HG03442 (cell line): ENCODE measurements around the gene SENP1.

Experiments
- ATAC-seq: cut with Tn5 transposase; IDR thresholded peaks from one replicate; pipeline ENCODE4 v1.9.1; 2021; ENCODE audit warnings: mild to moderate bottlenecking, moderate library complexity; ENCODE audit not compliant: unreplicated experiment

The SENP1 gene

DNA sequence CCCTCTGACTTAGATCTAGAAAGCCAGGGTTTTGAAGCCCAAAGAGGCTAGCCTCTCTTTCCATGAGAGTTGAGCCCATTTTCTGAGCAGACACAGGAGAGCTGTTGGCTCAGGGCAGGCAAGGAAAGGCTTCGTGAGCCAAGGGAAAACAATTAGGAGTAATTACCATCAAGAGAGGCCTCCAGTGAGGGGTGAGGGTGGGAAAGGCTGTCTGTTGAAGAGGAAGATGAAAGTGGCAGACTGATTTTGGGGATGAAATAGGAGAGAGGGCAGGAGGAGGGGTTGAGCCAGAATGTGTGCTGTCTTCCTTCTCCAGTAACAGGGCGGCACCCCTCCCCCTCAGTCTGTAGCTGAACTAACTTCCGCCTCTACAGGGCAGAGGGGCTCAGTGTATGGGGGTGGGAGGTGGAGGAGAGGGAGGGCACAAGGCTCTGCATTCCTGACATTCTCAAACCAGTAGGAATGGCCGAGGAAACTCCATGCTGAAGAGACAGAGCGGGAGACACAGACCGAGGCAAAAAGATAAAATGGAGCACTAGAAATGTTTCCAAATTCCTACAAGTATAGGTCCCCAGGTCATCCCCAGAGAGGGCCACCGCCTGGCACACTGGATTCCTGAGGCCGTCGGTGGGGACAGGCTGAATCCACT lies 68.5 kb downstream of the SENP1 start:
- no peak for ATAC-seq

DNA sequence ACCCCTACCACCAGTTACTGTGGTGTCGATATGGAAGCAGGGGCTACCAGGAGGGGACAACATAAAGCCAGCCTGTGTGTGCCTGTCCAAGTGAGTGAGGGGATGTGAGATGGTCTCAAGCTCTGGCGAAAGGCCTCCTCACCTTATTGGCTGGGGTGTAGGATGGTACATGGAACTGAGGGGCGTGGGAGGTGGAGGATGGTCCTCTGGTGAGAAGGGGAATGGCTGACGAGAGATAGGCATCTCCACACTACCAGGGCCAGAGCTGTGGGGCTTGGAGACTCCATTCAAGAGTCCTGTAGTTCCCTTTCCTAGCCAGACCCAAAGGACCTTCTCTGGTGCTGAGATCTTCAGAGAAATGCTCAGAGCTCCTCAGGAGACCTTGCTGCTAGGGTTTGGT lies 69.1 kb downstream of the SENP1 start:
- no peak for ATAC-seq

DNA sequence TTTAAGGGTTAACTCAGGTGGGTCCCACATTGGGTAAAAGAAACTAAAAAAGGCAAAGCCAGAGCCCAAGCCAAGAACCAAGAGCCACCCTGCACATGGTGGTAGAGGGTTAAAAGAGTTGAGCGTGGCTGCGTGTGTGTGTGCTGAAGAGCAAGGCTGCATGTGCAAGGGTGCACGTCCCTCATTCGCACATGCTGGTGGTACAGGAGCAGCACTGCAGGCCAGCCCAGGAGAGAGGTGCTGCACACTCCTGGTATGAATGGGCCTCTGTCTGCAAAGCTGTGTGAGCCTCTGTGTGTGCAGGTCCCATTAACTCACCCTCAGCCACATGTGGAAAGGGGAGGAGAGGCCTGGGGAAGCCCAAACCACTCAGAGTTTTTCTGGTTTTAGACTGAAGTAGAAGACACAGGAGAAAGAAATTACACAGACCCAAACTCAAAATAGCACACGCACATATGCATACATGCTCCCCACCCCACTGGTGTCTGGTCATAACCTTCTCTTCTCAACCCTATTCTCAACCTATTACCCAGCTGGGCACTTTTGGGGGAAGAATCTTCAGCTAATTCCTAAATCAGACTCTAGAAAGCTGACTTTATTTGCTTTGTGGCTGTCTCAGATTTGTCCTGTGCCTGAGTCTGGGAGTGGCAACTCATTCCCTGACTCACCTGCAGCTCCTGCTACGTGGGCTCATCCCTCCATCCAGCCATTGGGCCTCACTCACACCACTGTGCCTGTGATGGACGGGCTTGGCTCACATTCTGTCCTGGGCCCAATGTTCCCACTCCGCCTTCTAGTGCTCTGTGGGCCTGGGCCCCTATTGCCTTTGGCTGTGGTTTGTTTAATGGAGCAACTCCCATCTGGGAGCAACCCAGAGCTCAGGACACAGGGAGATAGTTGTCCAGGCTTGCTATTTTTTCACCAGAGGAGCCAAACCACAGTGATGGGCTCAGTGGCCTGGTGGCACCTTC lies 70.8 kb downstream of the SENP1 start:
- ATAC-seq, result no peak

DNA sequence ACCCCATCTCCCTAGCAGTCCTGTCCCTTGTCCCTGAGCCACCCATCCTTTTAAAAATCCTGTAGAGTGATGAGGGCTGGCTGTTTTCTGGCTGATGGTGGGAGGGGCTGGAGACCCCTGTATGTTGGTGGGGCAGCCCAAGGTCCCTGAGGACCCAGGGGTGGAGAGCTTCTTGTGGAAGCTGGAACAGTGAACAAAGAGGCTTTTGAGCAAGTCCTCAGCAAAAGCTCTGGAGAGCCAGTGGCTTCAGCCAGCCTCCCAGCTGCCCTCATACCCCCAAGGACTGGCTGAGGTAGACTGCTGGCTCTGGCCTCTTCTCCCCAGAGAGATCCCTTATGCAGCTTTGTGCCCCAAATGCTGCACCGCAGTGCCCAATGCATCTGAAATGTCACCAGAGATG lies 72.4 kb downstream of the SENP1 start:
- ATAC-seq, result no peak

DNA sequence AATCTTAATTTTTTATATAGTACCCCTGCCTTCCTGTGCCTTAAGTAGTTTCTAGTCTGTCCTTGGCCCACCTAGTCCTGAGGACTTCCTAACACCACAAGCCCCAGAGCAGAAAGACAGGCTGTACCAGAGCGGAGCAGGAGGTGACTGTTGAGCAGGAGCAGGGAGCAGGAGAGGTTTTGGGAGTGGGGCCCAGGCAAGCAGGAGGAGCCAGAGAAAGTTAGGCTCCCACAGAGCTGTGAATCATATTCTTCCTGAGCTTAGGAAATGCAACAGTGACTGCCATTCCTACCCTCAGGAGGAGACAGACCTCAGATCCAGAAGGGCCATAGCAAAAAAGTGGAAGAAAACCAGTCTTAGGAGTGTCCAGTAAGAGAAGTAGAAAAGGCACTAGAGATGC lies 73.3 kb downstream of the SENP1 start:
- ATAC-seq, result no peak

DNA sequence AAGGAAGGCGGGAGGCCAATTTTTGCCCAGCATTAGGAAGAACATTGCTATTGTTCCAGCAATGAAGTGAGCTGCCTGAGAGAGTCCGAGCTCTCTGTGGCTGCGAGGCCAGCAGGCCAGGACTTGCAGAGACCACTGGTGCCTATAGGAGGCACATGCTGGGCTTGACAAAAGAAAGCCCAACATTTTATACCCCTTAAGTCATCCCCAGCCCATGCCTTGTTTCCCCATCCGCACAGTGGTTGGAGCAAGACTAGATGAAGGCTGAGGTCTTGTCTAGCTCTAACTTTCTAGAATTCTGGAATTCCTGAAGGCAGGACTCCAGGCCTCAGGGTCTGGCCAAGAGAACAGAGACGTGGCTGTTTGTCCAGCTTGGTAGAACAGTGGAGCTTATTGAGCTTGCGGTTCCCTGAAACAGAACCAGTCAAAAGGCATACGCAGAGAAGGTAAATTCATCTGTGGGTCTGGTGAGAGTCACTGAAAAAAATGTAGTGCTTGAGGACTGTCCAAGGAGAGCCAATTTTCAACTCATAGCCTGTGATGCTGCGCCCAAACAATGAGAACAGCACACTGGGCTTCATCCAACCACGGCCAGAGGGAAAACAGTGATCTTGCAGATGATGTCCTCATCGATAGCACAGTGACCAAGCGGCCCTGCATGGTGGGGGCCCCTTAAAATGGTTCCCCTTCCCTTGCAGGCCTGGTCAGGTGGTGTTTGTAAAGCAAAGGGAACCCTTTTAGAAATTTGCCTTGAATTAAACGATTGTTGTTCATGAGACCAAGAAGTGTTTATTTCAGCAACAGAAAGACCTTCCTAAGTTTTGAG lies 74.5 kb downstream of the SENP1 start:
- ATAC-seq, result no peak

DNA sequence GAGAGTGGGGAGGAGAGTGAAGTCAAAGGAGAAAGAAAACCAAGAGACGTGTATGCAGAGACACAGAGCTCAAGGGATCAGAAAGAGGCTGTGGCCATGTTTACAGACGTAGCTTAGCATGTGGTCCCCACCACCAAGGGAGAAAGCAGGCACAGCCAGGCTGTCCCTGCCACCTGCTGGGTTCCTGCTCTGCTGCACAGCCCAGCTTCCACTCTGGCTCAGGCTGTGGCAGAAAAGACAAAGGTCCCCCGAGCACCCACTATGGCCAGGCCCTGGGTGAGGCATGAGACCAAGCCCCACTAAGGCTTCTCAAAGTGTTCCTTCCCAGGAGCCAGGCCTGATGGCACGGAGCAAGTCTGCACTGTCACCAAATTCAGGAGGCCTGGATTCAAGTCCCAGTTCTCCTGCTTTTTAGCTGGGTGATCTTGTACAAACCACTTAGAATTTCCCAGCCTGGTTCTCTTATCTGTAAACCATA lies 75.7 kb downstream of the SENP1 start:
- ATAC-seq, result no peak

DNA sequence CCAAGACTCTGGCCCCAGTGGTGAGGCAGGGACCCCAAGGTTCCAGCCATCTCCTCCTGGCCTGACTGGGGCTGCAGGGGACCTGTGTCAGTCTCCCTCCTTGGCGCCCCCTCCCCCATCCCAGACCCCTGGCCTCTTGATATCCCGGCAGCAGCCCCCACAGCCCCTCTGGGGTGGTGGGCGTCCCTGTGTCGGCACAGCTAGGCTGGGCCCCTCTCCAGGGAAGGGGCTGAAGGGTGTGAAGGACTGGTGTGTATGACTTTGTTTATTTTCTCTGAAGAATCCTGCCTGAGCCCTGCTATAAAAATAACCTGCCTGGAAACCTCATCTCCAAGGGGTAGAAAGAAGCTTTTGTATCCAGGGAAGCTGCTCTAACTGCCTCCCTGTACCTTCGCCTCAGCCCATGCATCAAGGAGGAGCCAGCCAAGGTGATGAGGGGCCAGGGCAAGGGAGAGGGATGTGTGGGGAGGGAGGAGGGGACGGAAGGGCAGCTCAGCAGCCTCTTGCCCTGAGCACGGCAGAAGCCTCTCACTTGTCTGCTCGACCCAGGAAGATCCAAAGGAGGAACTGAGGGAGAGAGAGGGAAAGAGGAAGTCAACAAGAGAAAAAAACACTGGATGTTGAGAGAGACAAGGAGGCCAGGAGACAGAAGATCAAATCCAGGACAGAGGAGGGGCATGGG lies 76.2 kb downstream of the SENP1 start:
- ATAC-seq, result no peak

DNA sequence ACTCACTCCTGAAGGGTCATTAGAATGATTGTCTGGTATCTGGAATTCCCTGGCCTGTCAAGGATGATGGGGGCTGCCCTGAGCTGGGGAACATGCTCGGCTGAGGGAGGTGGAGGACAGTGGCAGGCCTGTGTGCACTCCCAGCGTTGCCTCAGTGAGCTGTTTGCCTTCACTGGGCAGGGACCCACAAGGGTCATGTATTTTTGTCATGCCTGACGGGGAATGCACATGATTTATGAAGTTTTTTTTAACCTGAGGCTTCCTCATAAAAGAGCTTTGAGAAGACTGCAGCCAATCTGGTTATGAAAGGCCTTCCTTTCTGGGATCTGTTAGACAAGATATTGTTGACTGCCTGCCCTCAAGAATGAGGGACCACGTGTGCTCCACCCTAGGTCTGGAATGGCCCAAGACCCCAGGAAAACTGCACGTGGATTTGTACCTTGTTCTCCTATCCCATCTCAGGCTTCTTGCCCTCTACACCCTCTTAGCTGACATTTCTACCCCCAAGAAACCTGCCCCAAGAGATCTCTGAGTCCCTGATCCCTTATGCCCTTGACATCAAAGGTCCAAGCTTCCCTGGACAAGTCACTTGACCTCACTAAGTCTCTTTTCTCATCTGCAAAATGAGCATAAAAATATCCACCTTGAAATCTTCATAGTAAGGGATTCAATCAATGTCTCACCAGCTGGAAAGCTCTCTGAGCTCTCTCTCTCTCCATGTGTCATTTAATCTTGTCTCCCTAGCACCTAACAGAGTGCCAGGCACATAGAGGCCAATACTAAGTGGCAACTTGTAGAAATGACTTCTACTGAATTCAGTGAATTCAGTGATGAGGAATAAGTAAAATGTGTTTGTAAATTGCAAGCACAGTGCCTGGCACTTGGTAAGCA lies 77.1 kb downstream of the SENP1 start:
- ATAC-seq, result no peak

DNA sequence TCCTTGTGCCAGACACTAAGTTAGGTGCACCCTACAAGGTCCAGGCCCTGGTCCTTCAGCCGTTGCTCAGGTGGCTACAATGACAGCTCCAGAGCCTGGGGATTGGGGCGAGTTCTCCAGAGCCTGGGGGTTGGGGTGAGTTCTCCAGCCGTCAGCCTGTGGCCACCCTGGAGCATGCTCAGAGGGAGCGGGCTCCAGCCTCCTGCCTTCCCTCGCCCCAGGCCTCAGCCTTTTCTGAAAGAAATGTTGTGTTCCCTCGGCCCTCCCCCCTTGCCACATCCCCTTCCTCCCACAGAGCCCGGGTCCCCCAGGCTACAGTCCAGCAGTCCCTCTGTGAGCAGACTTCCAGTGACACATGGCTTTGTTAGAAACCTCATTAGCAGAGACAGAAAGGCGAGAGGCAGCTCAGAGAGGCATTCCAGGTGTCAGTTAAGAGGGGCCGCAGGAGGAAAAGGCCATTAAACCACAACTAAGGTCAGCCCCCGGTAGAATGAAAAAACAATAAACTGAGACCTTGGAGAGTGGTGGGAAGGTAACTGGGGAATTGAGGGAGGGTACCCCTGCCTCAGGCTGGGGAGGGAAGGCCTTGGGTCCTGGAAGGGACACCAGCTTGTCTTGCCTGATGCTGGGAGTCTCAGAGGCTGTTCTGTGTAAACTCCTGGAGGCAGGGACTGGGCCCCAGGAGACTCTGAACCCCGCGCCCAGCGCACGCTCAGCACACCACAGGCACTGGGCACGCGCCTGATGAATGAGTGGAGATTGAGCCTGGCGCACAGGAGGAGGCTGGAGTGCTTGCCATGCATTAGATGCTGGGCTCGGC lies 78.5 kb downstream of the SENP1 start:
- no peak for ATAC-seq

DNA sequence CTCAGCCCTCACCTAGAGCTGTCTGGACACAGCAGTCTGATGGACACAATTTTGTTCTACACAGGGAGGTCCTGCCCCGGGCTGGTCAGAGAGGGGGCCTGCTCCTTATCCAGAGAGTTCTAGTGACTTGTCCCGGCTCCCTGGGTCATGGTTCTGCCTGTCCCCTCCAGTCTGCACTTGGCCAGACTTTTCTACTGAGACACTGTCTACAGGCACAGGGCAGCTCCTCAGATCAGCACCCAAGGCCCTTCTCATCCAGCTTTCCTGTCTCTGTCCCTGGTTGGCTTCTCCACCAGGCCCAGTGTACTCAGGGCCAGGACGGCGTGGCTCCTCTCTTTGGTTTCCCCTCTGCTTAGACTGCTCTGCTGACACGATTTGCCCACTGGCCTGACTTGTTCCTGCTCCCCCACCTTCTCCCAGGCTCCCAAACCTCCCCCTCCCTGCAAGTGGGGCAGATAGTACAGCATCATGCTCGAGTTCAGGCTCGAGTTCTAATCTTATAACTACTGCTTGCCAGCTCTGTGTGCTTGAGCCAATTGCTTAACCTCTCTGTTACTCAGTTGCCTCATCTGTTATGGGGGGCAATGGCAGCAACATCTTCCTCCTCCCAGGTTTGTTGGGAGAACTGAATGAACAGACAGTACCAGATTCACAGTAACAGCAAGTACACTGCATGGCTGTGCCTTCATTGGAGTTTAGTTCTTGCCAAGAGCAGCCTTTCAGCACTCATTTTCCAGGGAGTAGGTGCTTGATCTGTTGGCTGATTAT lies 79.6 kb downstream of the SENP1 start:
- ATAC-seq, result no peak

DNA sequence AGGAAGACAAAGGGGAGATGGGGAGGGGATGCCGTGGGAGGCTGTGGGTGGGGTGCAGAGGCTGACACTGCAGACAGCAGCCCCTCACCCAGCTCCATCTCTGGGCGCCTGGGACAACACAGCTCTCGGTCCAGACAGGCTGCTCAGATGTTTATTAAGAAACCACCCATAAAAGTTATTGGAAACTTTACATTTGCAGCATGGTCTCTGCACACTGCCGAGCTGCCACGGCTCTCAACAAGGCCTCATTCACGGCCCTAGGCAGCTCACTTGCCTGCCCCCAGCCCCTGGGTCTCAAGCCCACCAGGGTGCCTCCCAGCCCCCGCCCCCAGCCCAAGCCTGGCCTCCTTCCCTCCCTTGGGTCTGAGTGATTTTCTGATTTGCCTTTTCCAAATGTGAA lies 80.6 kb downstream of the SENP1 start:
- ATAC-seq, result no peak

DNA sequence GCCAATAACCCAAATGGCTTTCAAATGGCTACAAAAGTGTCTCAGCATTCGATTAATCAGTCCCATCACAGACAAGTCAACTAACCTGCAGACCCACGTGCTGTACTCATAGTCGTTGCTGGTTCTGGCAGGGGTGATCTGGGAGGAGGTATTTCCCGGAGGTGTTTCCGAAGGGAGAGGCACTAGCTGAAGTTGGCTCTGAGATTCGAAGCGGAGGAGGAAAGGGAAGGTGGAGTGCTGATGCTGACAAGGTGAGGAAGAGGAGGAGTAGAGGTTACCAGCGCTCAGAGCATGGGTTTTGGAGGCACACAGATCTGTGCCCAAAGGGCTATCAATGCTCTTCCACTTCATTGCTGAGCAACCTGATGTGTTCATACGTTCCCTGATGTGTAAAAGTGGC lies 81.1 kb downstream of the SENP1 start:
- ATAC-seq, result no peak

DNA sequence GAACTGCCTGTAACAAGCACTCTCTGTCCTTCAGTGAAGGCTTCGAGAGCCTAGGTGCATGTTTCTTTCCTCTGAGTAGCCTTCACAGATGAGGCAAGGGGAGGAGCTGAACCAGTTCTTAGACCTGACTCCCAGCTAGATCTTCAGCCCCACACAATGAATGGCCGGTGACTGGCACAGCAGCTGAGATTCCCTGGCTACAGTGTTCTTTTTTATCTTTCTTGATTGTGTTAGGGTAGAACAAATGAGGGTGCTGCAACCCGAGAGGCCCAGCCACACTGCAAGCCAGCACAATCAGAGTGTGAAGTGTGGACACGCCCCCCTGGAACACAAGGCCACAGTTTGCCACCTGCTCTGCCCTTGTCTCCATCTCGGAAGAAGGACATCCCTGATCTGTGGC lies 82.5 kb downstream of the SENP1 start:
- ATAC-seq, result no peak

DNA sequence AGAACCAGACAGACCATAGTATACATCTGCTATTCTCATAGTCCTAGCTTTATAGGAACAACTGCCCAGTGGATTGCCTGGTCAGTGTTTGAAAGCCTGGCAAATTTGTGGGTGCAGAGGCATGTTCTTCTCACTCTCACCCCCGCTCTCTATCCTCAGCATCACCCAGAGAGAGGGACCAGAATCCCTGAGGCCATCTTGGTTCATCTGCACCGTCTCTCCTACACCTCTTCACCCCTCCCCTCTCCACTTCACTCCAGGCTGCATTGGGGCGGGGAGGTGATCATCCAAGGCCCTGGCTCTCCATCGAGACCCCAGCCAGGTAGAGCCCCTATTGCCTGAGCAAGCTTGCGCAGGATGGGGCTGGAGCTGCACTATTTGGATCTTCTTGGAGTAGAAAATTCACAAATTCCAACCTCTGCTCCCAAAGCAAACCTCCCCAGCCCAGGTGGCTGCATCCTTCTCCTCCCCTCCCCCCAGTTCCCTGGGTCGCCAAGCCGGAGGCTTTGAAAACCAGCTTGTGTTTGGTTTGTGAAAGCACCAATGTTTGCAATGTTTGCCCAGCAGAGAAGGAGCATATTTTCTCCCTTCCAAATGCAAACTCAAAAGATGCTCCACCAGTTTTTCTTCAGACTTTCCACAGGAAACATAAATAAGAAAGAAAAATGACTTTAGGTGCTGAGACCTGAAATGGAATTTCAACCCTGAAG lies 83.0 kb downstream of the SENP1 start:
- no peak for ATAC-seq

DNA sequence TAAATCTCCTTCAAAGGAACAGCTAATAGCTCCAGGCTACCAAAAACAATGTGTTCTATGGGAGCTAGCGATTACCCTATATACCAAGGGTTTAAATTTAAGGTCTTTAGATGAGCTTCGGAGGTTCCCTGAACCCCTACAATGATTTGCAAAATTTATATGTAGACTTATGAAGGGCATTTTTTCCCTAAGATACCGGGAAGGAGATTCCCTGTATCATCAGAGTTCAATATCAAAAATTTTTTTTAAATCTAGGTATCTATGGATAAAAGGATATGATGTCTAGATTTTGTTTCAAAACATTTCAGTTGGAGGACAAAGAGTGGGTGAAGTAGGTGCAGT lies 83.7 kb downstream of the SENP1 start:
- ATAC-seq, result no peak

DNA sequence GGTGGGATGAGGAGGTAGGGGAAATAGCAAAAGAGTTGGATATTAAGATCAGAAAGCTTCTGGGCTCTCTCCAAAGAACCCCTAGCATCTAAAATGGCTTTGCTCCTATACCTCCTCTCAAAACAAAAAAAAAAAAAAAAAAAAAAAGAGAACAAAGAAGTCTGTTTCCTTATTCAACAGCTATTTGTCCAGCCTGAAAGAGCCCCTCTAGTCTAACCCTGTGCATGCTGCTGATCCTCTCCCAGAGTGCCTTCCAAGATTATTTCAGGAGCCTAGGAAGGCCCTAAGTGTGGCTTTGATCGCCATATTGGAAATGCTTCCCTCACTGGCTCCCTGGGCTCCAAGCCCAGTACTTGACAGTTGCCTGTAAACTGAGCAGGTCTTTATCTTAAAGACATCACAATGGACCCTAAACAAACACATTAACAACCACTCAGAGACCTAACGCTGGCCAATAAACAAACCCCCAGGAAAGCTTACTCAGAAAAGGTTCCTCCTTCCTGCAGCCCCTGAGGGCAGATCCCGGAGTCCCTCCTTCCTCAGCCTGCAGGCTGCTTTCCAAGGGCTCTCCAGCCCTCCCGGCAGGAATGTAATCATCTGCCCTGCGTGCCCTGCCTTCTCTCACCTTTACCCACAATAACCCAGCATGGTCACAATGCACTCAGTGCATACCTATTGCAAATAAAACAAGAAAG lies 84.2 kb downstream of the SENP1 start:
- no peak for ATAC-seq
